ENCODE results near the gene SH3BP4.

Gene SH3BP4

DNA sequence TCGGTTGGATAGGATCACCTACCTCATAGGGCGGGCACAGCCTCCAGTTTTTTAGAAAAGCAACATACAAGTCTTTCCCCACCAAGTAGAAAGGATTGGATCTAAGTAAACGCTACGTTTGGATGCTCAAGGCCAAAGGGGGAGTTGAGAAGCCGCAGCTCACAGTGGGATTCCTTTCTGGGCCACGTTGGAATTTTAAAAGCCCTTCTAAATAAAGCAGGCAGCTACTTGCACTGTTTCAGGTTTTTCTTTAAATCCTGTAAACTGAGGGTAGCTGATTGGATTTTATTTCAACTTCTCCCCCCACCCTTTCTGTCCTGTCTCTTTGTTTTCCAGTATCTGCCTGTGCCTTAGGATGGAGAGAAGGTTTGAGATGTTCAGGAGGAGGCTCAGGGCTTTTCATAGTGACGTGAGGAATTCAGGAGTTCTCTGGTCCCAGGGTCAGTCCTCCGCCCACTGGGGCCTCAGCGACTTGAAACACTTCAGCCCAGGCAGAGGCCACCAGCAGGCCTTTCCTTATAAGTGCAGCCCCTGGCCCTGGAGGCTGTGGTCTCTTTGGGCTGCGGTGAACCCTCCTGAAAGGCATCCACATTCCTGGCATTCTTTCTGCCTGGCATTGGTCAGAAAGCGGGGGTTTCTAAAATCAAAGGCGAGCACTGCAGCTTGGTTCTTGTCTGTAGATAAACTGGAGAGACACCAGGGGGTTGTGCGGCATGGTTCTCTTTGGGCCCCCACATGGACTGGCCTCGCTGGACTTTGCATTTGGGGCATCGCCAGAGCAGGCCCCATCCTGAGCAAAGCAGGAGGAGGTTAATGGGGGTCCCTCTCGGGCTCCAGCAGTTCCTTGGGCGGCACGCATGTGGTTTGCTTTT lies 44.5 kb downstream of the SH3BP4 start:
- in situ Hi-C loops (cut with MboI; ENCODE audit: low sequenced_read_pairs): no loop called here
- H3K27me3 ChIP-seq (ENCODE audit: low read depth): no peaks in the 10 kb centered on the region
- DNase-seq (ENCODE audit: low spot score in 2 of 2): peak in 1 of 2 experiments; percentile 46
- no peak overlapping the region for H3K4me3 ChIP-seq
- H3K9me3 ChIP-seq: no peaks in the 10 kb centered on the region
- peaks cover 14% of the 10 kb centered on the region for H3K4me1 ChIP-seq
- H3K36me3 ChIP-seq (replicated peaks): peaks cover 6% of the 10 kb centered on the region

DNA sequence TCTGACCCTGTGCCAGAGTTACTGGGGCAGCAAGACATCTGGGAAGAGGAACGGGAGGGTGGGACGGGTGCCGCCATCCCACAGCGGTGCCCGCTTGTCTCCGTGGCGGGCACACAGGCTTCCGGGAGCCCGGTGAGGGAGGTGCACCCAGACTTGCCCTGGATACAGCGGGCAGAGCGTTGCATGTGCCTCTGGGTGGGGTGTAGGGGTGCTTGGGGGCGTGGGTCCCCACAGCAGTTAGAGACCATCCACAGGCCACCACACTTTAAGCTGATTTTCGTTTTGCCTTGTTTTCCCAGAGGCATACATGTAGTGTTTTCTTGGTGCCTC lies 45.1 kb downstream of the SH3BP4 start:
- Histone ChIP-seq H3K36me3 (replicated peaks) (peaks cover 10% of the 10 kb centered on the region), H3K4me1 (peaks cover 14% of the 10 kb centered on the region), H3K9me3 (no peaks in the 10 kb centered on the region), H3K27me3 (ENCODE audit: low read depth) (no peaks in the 10 kb centered on the region), H3K4me3 (no peak overlapping the region)
- in situ Hi-C loops (cut with MboI; ENCODE audit: low sequenced_read_pairs): no loop called here
- no peak for DNase-seq (ENCODE audit: low spot score in 2 of 2)

DNA sequence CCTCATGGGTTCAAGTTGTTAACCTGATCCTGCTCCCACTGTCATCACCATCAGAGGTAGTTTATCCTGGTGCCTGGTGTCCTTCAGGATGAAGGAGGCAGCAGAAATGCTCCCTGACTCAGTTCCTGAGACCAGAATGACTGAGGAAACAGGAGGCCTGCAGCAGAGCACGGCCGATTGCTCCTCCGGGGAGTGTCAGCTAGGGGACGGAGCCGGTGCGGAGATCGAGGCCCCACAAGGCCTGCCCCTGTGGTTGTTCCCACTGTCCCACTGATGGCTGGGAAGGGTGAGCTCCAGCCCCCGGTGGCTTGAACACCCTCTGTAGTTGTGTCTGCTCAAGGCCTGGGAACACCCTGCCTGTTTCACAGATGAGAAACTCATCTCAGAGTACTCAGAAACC lies 45.6 kb downstream of the SH3BP4 start:
- Histone ChIP-seq H3K4me3 (no peak overlapping the region), H3K36me3 (replicated peaks) (peaks cover 13% of the 10 kb centered on the region), H3K27me3 (ENCODE audit: low read depth) (no peaks in the 10 kb centered on the region), H3K9me3 (no peaks in the 10 kb centered on the region), H3K4me1 (peaks cover 14% of the 10 kb centered on the region)
- in situ Hi-C loops (cut with MboI; ENCODE audit: low sequenced_read_pairs): no loop called here
- DNase-seq (ENCODE audit: low spot score in 2 of 2): no peak

DNA sequence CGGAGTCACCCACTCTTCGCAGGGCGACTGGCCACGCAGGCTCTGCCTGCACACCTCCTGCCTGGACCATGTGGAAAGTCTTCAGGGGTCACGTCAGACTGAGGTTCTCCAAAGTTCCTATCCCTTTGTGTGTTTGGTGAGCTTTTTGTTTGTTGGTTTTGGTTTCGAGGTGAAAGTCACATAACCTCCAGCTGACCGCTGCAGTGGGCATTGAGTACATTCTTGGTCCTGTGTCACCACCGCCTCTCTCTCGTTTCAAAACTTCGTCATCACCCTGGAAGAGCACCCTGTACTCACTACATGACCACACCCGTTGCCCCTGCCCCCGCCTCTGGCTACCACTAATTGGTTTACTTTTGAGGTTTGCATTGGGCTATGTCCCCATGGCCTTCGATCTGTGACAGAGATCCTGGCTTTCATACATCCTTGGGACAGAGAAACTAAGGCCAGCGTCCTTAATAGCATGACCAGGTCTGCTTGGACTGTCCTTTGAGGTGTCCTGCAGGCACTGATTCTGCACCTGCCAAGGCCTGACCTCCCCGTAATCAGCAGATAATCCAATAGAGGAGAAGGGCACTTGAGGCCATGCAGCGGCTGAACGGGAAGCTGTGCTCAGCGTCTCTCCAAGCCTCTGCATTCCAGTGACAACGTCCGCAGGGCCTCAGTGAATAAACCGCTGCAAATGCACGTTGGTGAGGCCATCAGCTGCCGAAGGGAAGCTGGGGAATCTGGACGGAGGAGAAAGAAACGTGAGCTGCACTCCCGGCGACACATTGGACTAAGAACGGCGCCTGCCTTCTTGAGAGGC lies 46.8 kb downstream of the SH3BP4 start:
- DNase-seq (ENCODE audit: low spot score in 2 of 2): peak in 1 of 2 experiments; percentile 15
- Histone ChIP-seq H3K9me3 (no peaks in the 10 kb centered on the region), H3K4me3 (no peak overlapping the region), H3K27me3 (ENCODE audit: low read depth) (no peaks in the 10 kb centered on the region), H3K36me3 (replicated peaks) (peaks cover 13% of the 10 kb centered on the region), H3K4me1 (peaks cover 14% of the 10 kb centered on the region)
- in situ Hi-C loops (cut with MboI; ENCODE audit: low sequenced_read_pairs): no loop called here

DNA sequence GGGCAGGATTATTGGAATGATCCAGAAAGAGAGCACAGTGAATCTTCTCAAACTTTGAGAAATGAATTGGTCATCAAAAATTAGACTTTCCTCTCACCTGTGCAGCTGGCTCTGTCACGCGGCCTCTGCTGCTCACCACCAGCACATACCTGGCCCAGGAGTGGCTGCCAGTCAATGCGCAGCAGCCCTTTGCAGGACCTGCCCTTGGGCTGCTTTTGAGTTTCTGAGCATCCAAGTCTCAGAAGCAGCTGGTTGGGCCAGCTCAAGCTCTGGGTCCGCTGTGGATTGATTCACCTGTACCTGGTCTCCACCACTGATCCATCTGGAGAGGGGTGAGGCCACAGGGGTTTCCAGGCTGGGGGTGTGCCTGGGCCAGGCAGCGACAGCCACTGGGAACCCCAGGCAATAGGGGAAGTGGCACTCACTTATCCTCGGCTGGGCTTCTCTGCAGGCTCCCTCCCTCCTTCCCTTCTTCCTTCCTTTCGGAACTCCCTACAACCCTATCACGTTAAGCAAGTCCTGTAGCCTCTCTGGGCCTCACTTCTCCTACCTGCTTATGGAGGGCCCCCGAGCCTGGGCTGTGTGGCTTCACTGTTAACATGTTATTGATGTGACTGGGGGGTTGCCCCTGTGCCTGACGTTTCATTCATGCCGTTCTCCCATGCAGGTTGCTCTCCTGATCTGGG lies 48.1 kb downstream of the SH3BP4 start:
- Histone ChIP-seq H3K27me3 (ENCODE audit: low read depth) (no peaks in the 10 kb centered on the region), H3K4me3 (no peak overlapping the region), H3K4me1 (peaks cover 14% of the 10 kb centered on the region), H3K9me3 (no peaks in the 10 kb centered on the region), H3K36me3 (replicated peaks) (peaks cover 13% of the 10 kb centered on the region)
- in situ Hi-C loops (cut with MboI; ENCODE audit: low sequenced_read_pairs): no loop called here
- DNase-seq (ENCODE audit: low spot score in 2 of 2): no peak

DNA sequence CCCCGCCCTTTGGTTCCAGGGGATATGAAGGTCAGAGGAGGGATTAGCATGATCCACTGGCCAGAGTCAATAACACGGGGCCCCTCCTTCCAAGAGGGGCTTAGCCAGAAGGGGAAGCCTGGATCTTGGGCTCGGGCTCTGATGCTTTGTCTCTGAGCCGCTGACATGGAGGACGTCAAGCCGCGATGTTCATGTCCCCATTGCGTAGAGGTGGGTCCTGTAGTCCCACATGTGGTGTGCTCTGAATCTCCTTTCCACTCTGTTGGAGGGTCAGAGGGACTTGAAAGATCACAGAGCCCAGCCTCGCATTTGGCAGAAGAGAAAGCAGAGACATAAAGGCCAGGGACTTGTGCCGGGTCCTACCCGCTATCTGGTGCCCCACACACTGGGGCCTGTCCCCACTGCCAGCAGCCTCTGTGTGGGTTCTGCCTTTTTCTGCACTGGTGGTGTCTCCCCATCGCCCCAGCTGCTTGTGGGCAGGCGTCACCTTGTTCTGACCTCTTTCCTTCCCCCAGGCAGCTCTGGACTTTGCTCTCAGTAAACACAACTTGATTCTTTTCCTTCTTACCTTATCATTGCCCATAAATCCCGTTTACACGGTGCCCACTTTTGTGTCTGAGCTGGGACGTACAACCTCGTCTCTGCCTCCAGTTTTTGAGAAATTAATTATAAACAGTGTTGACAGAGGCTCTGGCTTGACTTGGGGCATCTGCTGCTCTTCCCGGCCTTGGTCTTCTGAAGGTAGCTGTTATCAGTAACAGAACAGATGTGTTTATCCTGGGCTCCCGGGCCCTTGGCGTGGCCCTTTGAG lies 48.8 kb downstream of the SH3BP4 start:
- H3K27me3 ChIP-seq (ENCODE audit: low read depth): no peaks in the 10 kb centered on the region
- H3K4me1 ChIP-seq: peaks cover 11% of the 10 kb centered on the region
- in situ Hi-C loops (cut with MboI; ENCODE audit: low sequenced_read_pairs): no loop called here
- H3K36me3 ChIP-seq (replicated peaks): peaks cover 8% of the 10 kb centered on the region
- H3K4me3 ChIP-seq: no peak overlapping the region
- no peaks in the 10 kb centered on the region for H3K9me3 ChIP-seq
- DNase-seq (ENCODE audit: low spot score in 2 of 2): no peak

DNA sequence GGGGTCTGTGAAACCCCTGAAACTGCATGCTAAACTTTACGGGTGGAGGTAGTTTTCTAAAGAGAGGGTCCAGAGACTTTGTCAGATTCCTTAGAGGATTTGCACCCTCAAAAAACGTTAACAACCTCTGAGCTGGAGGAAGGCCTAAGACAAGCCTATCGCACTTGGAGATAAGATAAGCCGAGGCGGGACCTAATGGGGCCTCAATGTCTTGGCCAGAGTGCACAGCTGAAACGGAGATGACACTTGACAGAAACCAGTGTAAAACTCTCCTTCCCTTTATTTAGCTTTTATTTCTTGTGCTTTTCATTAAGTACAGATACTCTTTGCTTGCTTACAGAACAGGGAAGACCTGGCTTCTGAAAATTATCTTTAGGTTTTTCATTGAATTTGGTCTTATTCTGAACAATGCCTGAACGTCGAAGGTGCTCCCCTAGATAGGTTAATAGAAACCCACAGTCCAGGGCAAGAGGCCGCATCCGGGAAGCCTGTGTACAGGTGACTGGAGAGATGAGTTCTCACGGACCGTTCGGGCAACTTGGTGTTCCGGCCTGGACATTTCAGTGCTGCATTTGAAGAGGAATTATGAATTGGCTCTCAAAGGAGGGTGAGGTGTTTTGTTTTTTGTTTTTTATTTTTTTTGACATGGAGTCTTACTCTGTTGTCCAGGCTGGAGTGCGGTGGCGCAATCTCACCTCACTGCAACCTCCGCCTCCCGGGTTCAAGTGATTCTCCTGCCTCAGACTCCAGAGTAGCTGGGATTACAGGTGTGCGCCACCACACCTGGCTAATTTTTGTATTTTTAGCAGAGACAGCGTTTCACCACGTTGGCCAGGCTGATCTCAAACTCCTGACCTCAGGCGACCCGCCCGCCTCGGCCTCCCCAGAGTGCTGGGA lies 49.7 kb downstream of the SH3BP4 start:
- H3K4me3 ChIP-seq: no peak overlapping the region
- H3K4me1 ChIP-seq: peaks cover 6% of the 10 kb centered on the region
- H3K9me3 ChIP-seq: no peaks in the 10 kb centered on the region
- H3K27me3 ChIP-seq (ENCODE audit: low read depth): no peaks in the 10 kb centered on the region
- DNase-seq (ENCODE audit: low spot score in 2 of 2): no peak
- in situ Hi-C loops (cut with MboI; ENCODE audit: low sequenced_read_pairs): no loop called here
- peaks cover 6% of the 10 kb centered on the region for H3K36me3 ChIP-seq (replicated peaks)

DNA sequence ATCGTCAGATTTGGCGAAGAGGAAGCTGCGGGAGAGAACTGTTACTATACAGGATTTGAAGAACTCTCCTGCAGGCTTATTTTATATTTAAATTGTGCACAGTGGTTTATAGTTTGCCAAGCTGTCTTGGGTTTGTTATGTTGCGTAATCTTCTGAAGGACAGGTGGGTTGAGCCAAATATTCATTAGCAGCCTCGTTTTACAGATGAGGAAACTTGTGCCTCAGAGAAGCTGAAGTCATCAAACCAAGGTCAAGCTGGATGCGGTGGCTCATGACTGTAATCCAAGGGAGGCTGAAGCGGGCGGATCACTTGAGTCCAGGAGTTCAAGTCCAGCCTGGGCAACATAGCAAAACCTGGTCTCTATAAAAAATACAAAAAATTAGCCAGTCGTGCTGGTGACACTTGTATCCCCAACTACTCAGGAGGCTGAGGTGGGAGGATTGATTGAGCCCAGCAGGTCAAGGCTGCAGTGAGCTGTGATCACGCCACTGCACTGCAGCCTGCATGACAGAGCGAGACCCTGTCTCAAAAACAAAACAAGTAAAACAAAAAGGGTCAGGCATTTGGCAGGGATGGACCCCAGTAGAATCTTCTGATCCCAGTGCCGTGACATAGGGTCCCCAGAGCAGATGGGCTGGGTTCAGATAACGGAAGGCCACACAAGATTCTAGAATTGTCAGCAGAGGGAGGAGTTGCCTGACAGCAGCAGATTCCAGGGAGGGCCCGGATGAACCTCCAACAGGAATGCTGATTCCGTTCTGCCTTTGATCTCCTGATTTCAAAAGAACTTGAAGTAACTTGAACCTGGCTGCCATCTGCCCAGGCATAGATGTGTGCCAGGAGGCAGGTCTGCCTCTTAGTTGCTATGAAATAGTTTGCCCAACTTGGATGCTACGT lies 50.6 kb downstream of the SH3BP4 start:
- in situ Hi-C loops (cut with MboI; ENCODE audit: low sequenced_read_pairs): no loop called here
- Histone ChIP-seq H3K27me3 (ENCODE audit: low read depth) (no peaks in the 10 kb centered on the region), H3K9me3 (no peaks in the 10 kb centered on the region), H3K4me1 (peaks cover 6% of the 10 kb centered on the region), H3K36me3 (replicated peaks) (peaks cover 6% of the 10 kb centered on the region), H3K4me3 (no peak overlapping the region)
- no peak for DNase-seq (ENCODE audit: low spot score in 2 of 2)

DNA sequence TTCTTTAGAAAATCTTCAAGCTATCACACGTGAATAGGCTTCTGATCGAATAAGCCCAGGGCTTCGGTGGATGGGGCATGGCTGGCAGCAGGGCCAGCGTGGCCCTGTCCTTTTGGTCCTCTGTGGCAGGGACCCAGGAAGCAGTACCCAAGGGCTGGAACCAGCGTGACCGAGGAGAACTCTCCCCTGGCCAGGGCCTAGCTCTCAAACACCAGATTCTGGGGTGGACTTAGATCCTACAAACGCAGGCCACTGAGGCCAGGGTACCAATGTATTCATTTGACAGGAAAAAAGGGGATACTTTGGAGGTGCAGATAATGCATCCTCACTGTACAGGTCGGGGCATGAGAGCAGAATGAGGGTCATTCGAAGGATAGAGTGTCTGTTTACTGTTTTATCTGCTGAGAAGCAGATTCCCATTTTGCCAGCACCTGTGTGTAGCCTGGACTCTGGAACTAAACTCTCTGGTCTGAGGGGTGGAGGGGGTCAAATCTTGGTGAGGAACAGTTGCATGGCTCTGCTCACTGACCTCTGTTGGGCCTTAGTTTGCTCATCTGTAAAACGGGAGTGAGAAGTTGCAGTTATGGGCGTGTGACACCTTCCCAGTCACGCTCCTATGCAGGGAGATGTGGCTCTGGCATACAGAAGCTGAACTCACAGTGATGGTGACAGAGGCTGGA lies 51.4 kb downstream of the SH3BP4 start:
- no peaks in the 10 kb centered on the region for H3K27me3 ChIP-seq (ENCODE audit: low read depth)
- in situ Hi-C loops (cut with MboI; ENCODE audit: low sequenced_read_pairs): no loop called here
- H3K4me1 ChIP-seq: peaks cover 6% of the 10 kb centered on the region
- DNase-seq (ENCODE audit: low spot score in 2 of 2): no peak
- peaks cover 6% of the 10 kb centered on the region for H3K36me3 ChIP-seq (replicated peaks)
- H3K4me3 ChIP-seq: no peak overlapping the region
- H3K9me3 ChIP-seq: no peaks in the 10 kb centered on the region

DNA sequence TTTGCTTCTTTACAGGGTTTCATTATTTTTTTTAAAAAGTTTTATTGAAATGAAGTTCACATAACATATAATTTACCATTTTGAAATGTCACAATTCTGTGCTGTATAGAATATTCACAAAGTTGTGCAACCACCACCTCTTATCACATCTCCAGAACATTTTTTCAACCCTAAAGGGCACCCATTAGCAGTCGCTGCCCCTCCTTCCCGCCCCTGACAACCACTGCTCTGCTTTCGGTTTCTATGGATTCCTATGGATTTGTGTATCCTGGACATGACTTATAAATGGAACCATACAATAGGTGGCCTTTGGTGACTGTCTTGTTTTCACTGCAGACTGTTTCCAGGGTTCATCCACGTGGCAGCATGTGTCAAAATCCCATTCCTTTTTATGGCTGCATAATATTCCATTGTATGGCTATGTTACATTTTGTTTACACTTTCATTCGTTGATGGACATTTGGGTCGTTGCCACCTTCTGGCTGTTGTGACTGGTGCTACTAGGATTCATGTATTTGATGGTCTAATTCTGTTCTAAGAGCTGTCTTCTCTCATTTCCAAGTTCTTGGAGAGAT lies 52.6 kb downstream of the SH3BP4 start:
- DNase-seq (ENCODE audit: low spot score in 2 of 2): no peak
- peaks cover 3% of the 10 kb centered on the region; the same call in 1 of the 2 replicates for H3K4me1 ChIP-seq
- H3K36me3 ChIP-seq (replicated peaks): peaks cover 6% of the 10 kb centered on the region
- no peaks in the 10 kb centered on the region for H3K27me3 ChIP-seq (ENCODE audit: low read depth)
- in situ Hi-C loops (cut with MboI; ENCODE audit: low sequenced_read_pairs): no loop called here
- H3K4me3 ChIP-seq: no peak overlapping the region
- no peaks in the 10 kb centered on the region for H3K9me3 ChIP-seq

DNA sequence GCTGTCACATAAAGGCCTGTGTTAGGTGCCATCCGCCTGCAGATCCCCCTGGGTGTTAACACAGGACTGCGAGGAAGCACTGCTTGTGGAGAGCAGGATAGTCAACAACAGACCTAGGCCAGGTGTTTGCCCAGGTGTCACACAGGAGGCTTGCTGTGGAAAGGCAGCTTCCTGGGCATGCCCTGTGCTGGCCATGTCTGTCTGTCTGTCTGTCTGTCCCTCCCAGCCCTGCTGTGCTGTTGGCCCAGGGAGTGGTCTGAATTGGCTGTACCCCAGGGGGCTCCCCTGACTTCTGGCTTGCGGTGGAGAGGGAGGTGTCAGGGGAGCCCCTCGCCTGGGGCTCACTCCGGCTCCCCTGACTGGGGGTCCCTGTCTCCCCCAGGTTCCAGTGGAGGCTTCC lies 53.2 kb downstream of the SH3BP4 start:
- DNase-seq (ENCODE audit: low spot score in 2 of 2): no peak

More for the DNA sequence above, 53.2 kb downstream of the SH3BP4 start:
- Histone ChIP-seq H3K9me3 (no peaks in the 10 kb centered on the region), H3K36me3 (replicated peaks) (peaks cover 6% of the 10 kb centered on the region; the same call in 1 of the 2 replicates), H3K4me3 (no peak overlapping the region), H3K4me1 (peaks cover 2% of the 10 kb centered on the region; the same call in 1 of the 2 replicates), H3K27me3 (ENCODE audit: low read depth) (no peaks in the 10 kb centered on the region)
- in situ Hi-C loops (cut with MboI; ENCODE audit: low sequenced_read_pairs): no loop called here
